GM23248 (cell line): ENCODE data around the gene GALNT17. TPM values are rescaled to one million over a fixed set of nuclear protein-coding genes. Genes with fewer than 3 reads are reported as not detected.

Source experiments
- DNase-seq: peaks from one replicate; pipeline ENCODE4 v3.0.0-alpha.2; 2015
- H2AFZ ChIP-seq: fragments of 200-600 bp; sonication (generic); 2 replicates; pipeline ENCODE4 v1.6.1; 2016; ENCODE audit warnings: antibody characterized with exemption
- H3F3A ChIP-seq: fragments of 200-600 bp; sonication (generic); 2 replicates; pipeline ENCODE4 v1.6.1; 2016; ENCODE audit warnings: mild to moderate bottlenecking, antibody characterized with exemption, mixed run types; ENCODE audit not compliant: insufficient read depth
- H3K27ac ChIP-seq: fragments of 200-600 bp; sonication (generic); 2 replicates; pipeline ENCODE4 v1.5.1; 2016; ENCODE audit warnings: mild to moderate bottlenecking
- H3K27me3 ChIP-seq: fragments of 200-600 bp; sonication (generic); replicated peaks from 2 replicates; pipeline ENCODE4 v1.6.1; 2016; ENCODE audit warnings: mild to moderate bottlenecking; ENCODE audit not compliant: insufficient read depth
- H3K36me3 ChIP-seq: fragments of 200-600 bp; sonication (generic); 2 replicates; pipeline ENCODE4 v1.6.1; 2016; ENCODE audit warnings: low read depth, mild to moderate bottlenecking
- H3K4me1 ChIP-seq: fragments of 200-600 bp; sonication (generic); 2 replicates; pipeline ENCODE4 v1.6.1; 2016; ENCODE audit warnings: mild to moderate bottlenecking; ENCODE audit not compliant: insufficient read depth
- H3K4me2 ChIP-seq: fragments of 200-600 bp; sonication (generic); one replicate; pipeline ENCODE4 v1.6.1; 2016; ENCODE audit warnings: mild to moderate bottlenecking; ENCODE audit not compliant: unreplicated experiment
- H3K4me3 ChIP-seq: fragments of 200-600 bp; sonication (generic); 2 replicates; pipeline ENCODE4 v1.5.1; 2016; ENCODE audit warnings: mild to moderate bottlenecking
- H3K79me2 ChIP-seq: fragments of 200-600 bp; sonication (generic); 2 replicates; pipeline ENCODE4 v1.6.1; 2016; ENCODE audit warnings: mild to moderate bottlenecking; ENCODE audit not compliant: insufficient read depth
- H3K9ac ChIP-seq: fragments of 200-600 bp; sonication (generic); 2 replicates; pipeline ENCODE4 v1.6.1; 2016; ENCODE audit warnings: mild to moderate bottlenecking
- H3K9me2 ChIP-seq: fragments of 200-600 bp; sonication (generic); 2 replicates; pipeline ENCODE4 v1.6.1; 2016; ENCODE audit warnings: mixed run types, mild to moderate bottlenecking, moderate library complexity; ENCODE audit not compliant: insufficient read depth
- H3K9me3 ChIP-seq: fragments of 200-600 bp; sonication (generic); one replicate; pipeline ENCODE4 v1.6.1; 2017; ENCODE audit warnings: low read depth
- H4K20me1 ChIP-seq: fragments of 200-600 bp; sonication (generic); 2 replicates; pipeline ENCODE4 v1.6.0; 2016; ENCODE audit not compliant: insufficient read depth
- EZH2 ChIP-seq: fragments of 200-600 bp; sonication (generic); IDR thresholded peaks from 2 replicates; pipeline ENCODE4 v1.6.1; 2018; ENCODE audit warnings: antibody characterized with exemption, mild to moderate bottlenecking; ENCODE audit not compliant: insufficient read depth, poor library complexity, severe bottlenecking
- EZH2phosphoT487 ChIP-seq: fragments of 200-600 bp; sonication (generic); IDR thresholded peaks from 2 replicates; pipeline ENCODE4 v1.6.1; 2018; ENCODE audit warnings: antibody characterized with exemption, moderate library complexity, mild to moderate bottlenecking, low read depth; ENCODE audit not compliant: insufficient read depth
- WGBS, 2 experiments: methylation state at CpG; one replicate each; pipeline ENCODE4 v1.1.6; 2015 to 2017; ENCODE audit warnings: low lambda C conversion rate in 2 of 2, low coverage in 1 of 2; ENCODE audit errors: missing lambda C conversion rate in 2 of 2; 5-methylcytosine and 5-hydroxymethylcytosine counted together
- in situ Hi-C: fragments of 300-500 bp; cut with MboI; formaldehyde crosslinking; loops from 2 replicates; pipeline ENCODE4 v1.15.0; 2020
- polyA plus RNA-seq: library from polyadenylated mRNA; unstranded; fragments of >200 nt; fragmentation: Nextera tagmentation; extraction: Ambion mirVana; gene quantifications from 2 replicates; pipeline ENCODE4 v1.2.1, GENCODE V29; 2016
- total RNA-seq: library from RNA; depleted of rRNA; stranded (reverse); fragments of >200 nt; shearing (Covaris generic); gene quantifications from 2 replicates; pipeline ENCODE4 v1.2.3, GENCODE V29; 2014

Gene GALNT17
- total and polyA plus RNA-seq, 2 experiments from 2014 or later: not detected

- H3K36me3 ChIP-seq: no peaks in the 10 kb centered on the region
- no peaks in the 10 kb centered on the region for H3F3A ChIP-seq
- no peaks in the 10 kb centered on the region for H3K27me3 ChIP-seq
- in situ Hi-C loops: no loop called here
- no peaks in the 10 kb centered on the region for H3K9me2 ChIP-seq
- H3K27ac ChIP-seq: no peak overlapping the region
- TF ChIP-seq EZH2: no peak
- no peak for TF ChIP-seq EZH2phosphoT487
- H3K4me1 ChIP-seq: no peaks in the 10 kb centered on the region
- no peaks in the 10 kb centered on the region for H3K9me3 ChIP-seq
- no peaks in the 10 kb centered on the region for H4K20me1 ChIP-seq
- no peak overlapping the region for H3K4me2 ChIP-seq
- H3K9ac ChIP-seq: no peak overlapping the region
- WGBS, 2 experiments: 33 to 39% methylated on average over 2 of the region's 2 CpGs
- H3K79me2 ChIP-seq: no peaks in the 10 kb centered on the region
- H2AFZ ChIP-seq: no peak overlapping the region
- no peak for DNase-seq
- H3K4me3 ChIP-seq: no peak overlapping the region
Observed at GRCh38 chr7:71453630-71454029, 321.7 kb downstream of the GALNT17 start.

DNA sequence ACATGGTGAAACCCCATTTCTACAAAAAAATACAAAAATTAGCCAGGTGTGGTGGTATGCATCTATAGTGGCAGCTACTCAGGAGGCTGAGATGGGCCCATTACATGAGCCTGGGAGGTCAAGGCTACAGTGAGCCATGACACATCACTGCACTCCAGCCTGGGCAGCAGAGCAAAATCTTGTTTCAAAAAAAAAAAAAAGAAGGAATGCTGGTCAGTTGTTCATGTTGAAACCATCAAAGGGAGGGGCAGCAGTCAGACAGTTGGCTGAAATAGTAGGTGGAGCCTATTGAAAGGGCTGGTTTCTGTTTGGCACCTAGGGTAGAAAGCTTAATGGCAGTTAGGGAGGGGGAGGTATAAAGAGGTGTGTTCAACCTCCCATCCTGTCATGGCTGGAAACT, 323.0 kb downstream of the GALNT17 start:
- in situ Hi-C loops: no loop called here
- Histone ChIP-seq H3K79me2 (no peaks in the 10 kb centered on the region), H3K9me2 (no peaks in the 10 kb centered on the region), H3K4me2 (no peak overlapping the region), H2AFZ (no peak overlapping the region), H3K4me3 (no peak overlapping the region), H3K4me1 (no peaks in the 10 kb centered on the region), H4K20me1 (no peaks in the 10 kb centered on the region), H3F3A (no peaks in the 10 kb centered on the region), H3K27me3 (no peaks in the 10 kb centered on the region), H3K27ac (no peak overlapping the region), H3K36me3 (no peaks in the 10 kb centered on the region), H3K9ac (no peak overlapping the region), H3K9me3 (no peaks in the 10 kb centered on the region)
- TF ChIP-seq EZH2: no peak
- TF ChIP-seq EZH2phosphoT487: no peak
- DNase-seq: no peak

- WGBS, 2 experiments: 7 to 9% methylated on average over 4 of the region's 4 CpGs
- Histone ChIP-seq H3K9ac (no peak overlapping the region), H3K27ac (no peak overlapping the region), H3K4me2 (no peak overlapping the region), H3K36me3 (no peaks in the 10 kb centered on the region), H3K27me3 (no peaks in the 10 kb centered on the region), H3K4me1 (no peaks in the 10 kb centered on the region), H3K79me2 (no peaks in the 10 kb centered on the region), H4K20me1 (no peaks in the 10 kb centered on the region), H3K9me3 (no peaks in the 10 kb centered on the region), H3F3A (no peaks in the 10 kb centered on the region), H3K9me2 (no peaks in the 10 kb centered on the region), H3K4me3 (no peak overlapping the region), H2AFZ (no peak overlapping the region)
- no peak for DNase-seq
- in situ Hi-C loops: no loop called here
- no peak for TF ChIP-seq EZH2
- TF ChIP-seq EZH2phosphoT487: no peak
Observed at GRCh38 chr7:71457021-71457420, 325.1 kb downstream of the GALNT17 start.

GRCh38 chr7:71457846-71458590, 326.1 kb downstream of the GALNT17 start:
- DNase-seq: no peak
- in situ Hi-C loops: no loop called here
- Histone ChIP-seq H3K4me2 (no peak overlapping the region), H4K20me1 (no peaks in the 10 kb centered on the region), H2AFZ (no peak overlapping the region), H3F3A (no peaks in the 10 kb centered on the region), H3K4me3 (no peak overlapping the region), H3K9me3 (no peaks in the 10 kb centered on the region), H3K27ac (no peak overlapping the region), H3K27me3 (no peaks in the 10 kb centered on the region), H3K4me1 (no peaks in the 10 kb centered on the region), H3K9me2 (no peaks in the 10 kb centered on the region), H3K9ac (no peak overlapping the region), H3K79me2 (no peaks in the 10 kb centered on the region), H3K36me3 (no peaks in the 10 kb centered on the region)
- WGBS, 2 experiments: 10 to 14% methylated on average over 9 of the region's 9 CpGs
- TF ChIP-seq EZH2phosphoT487: no peak
- no peak for TF ChIP-seq EZH2

GRCh38 chr7:71459132-71459531, 327.2 kb downstream of the GALNT17 start:
- H3K4me1 ChIP-seq: no peaks in the 10 kb centered on the region
- no peaks in the 10 kb centered on the region for H3K9me2 ChIP-seq
- no peak overlapping the region for H3K27ac ChIP-seq
- H3K9me3 ChIP-seq: no peaks in the 10 kb centered on the region
- in situ Hi-C loops: no loop called here
- H3K4me2 ChIP-seq: no peak overlapping the region
- no peaks in the 10 kb centered on the region for H3K27me3 ChIP-seq
- H3F3A ChIP-seq: no peaks in the 10 kb centered on the region
- DNase-seq: no peak
- no peaks in the 10 kb centered on the region for H4K20me1 ChIP-seq
- no peak overlapping the region for H2AFZ ChIP-seq
- TF ChIP-seq EZH2phosphoT487 (no peak), EZH2 (no peak)
- no peaks in the 10 kb centered on the region for H3K79me2 ChIP-seq
- H3K36me3 ChIP-seq: no peaks in the 10 kb centered on the region
- no peak overlapping the region for H3K4me3 ChIP-seq
- no peak overlapping the region for H3K9ac ChIP-seq
